GM18519 (cell line): ENCODE results near the gene ABR.
"Not testable (repeated sequence)": the region's sequence is repeated elsewhere in the genome, so short reads cannot be mapped to it uniquely, and the experiment has no call there.

Experiments used
- ATAC-seq: cut with Tn5 transposase; IDR thresholded peaks from one replicate; pipeline ENCODE4 v1.9.1; 2021; ENCODE audit warnings: mild to moderate bottlenecking, moderate library complexity; ENCODE audit not compliant: unreplicated experiment, low FRiP score

The ABR gene

GRCh38 chr17:973053-973452, 206.7 kb downstream of the ABR start:
- ATAC-seq = no peak

DNA sequence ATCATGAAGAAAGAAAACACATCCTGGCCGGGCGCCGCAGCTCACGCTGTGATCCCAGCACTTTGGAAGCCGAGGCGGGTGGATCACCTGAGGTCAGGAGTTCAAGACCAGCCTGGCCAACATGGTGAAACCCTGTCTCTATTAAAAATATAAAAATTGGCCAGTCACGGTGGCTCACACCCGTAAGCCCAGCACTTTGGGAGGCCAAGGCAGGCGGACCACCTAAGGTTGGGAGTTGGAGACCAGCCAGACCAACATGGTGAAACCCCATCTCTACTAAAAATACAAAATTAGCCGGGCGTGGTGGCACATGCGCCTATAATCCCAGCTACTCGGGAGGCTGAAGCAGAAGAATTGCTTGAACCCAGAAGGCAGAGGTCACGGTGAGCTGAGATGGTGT, 207.9 kb downstream of the ABR start:
- not testable (repeated sequence) for ATAC-seq

- ATAC-seq = no peak
Observed at GRCh38 chr17:970364-970763, 209.4 kb downstream of the ABR start.

DNA sequence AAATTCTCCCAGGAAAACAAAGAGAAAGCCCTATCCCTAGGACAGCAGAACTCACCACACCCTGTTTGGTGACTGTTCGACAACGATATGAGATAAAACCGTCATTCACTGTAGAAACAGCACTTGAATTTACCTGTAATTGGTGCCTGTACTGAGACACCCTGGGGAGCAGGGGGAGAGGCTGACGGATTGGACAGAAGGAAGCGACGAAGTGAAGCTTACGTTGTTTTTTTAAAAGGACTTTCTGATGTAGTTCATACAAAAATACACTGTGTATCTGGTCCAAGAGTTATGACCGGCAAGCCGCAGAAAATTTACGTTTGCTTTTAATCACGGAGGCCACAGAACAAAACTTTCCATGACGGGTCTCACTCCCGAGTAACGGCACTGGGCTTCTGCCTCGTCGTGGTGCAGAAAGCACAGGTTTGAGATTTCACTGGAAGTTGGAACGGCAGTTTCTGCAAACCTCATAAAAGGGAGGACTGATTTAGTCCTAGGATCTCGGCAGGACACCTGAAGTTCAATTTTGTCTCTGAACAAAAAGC, 209.9 kb downstream of the ABR start:
- ATAC-seq = no peak

- no peak for ATAC-seq
Observed at GRCh38 chr17:968812-969730, 210.7 kb downstream of the ABR start.

DNA sequence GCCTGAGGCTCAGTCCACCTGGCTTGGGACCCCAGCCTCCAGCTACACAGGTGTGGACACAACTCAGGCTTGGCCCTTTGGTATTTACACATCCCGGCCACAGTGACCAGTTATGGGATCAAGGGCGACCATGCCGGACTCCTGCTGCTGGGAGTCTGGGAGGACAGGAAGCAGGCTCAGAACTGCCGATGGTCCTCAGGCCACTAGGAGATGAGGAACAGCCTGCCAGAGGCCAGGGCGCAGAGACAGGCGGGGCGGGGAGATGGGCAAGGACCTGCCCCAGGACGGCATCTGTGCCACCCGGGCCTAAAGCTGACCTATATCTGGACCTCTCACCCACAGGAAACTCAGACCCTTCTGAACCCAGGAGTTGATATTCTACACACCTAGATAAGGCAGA, 212.7 kb downstream of the ABR start:
- no peak for ATAC-seq

- no peak for ATAC-seq
Observed at GRCh38 chr17:965311-965989, 214.3 kb downstream of the ABR start.

GRCh38 chr17:964876-965275, 214.9 kb downstream of the ABR start:
- ATAC-seq = no peak

DNA sequence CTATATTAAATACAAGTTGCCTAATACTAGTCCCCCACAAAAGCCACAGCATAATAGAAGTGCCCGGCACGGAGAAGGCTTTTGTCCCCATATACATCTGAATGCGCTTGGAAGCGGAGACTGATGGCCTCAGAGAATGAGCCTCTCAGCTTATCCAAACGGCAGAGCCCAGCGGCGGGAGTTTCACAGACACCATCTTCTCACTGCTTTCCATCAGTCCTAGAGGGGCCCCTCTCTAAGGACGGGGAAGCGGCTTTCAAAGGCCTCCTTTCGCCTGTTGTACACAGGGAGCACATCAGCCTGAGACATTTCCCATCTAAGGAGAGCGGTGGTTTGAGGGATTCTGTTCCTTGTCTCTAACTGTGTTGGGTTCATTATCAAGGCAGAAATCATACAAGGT, 217.1 kb downstream of the ABR start:
- no peak for ATAC-seq

DNA sequence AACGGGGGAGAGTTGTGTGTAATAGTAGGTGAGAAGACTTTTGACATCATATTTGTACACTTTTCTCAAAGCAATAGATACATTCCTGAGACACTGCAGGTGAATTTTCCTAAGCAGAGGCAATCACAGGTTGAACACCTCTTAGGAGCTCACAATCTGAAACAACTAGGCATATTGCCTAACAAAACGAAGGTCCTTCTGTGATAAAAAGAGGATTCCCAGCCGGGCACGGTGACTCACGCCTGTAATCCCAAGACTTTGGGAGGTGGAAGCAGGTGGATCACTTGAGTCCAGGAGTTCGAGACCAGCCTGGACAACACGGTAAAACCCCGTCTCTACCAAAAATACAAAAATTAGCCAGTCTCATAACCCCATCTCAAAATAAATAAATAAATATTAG, 217.6 kb downstream of the ABR start:
- ATAC-seq = no peak

GRCh38 chr17:958712-959451, 220.9 kb downstream of the ABR start:
- ATAC-seq = no peak

GRCh38 chr17:957856-958421, 221.8 kb downstream of the ABR start:
- ATAC-seq = no peak

GRCh38 chr17:956905-957304, 222.9 kb downstream of the ABR start:
- no peak for ATAC-seq

DNA sequence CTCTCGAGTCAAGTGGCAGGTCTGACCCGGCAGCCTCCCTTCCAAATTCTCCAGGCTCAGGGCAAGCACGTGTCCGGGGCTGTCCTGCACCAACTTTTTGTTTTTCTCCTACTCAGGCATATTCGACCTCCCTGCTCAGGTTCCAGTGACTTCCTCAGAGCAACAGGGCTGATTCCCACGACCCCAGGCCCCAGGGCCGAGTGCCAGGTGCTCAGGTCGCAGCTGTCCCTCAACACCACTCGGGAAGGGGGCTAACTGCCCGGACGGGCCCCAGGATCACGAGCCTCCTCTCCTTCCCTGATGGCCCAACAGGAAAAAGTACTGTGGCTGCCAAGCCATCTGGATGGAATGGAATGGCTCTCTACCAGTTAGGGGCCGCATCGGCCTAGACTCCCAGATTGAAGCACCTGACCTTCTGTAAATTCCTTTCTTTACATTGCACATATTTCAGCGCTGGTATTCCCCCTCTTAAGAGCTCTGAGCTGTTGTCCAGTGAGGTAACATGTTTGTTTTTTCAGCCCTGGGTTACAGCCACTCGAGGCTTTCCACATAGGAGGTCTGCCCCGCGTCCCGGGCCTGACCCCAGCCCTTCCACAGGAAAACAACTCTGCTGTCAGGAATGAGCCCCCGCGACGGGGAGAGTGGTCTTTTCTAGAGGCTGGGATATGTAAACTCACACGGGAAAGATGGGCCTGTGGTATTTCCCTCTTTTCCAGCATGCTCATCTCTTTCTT, 225.2 kb downstream of the ABR start:
- ATAC-seq = no peak

GRCh38 chr17:953767-954166, 226.0 kb downstream of the ABR start:
- ATAC-seq = no peak
